HG03342 (cell line): ENCODE results near the gene LY6G5B.

Source experiments
- ATAC-seq: cut with Tn5 transposase; IDR thresholded peaks from one replicate; pipeline ENCODE4 v1.9.1; 2021; ENCODE audit warnings: mild to moderate bottlenecking, moderate library complexity; ENCODE audit not compliant: unreplicated experiment

Gene LY6G5B

GRCh38 chr6:31669676-31670075, at the start of gene LY6G5B:
Gene LY6G5B (plus strand): TSS chr6:31669976. CDS start chr6:31670951, 975 bp downstream.
- no peak for ATAC-seq

- peak; percentile 46 for ATAC-seq
Observed at GRCh38 chr6:31620586-31621319, 49.0 kb upstream of the LY6G5B start, which contains the start of gene PRRC2A. Gene PRRC2A (plus strand): TSS chr6:31620715. CDS start chr6:31622790, 2,075 bp downstream.

- no peak for ATAC-seq
Observed at GRCh38 chr6:31621320-31621939, 48.3 kb upstream of the LY6G5B start.

GRCh38 chr6:31621991-31622390, 47.8 kb upstream of the LY6G5B start:
- no peak for ATAC-seq

- ATAC-seq = no peak
Observed at GRCh38 chr6:31622684-31623091, 47.1 kb upstream of the LY6G5B start.

GRCh38 chr6:31624070-31624469, 45.7 kb upstream of the LY6G5B start:
- no peak for ATAC-seq

- ATAC-seq = no peak
Observed at GRCh38 chr6:31626952-31627351, 42.8 kb upstream of the LY6G5B start.

- no peak for ATAC-seq
Observed at GRCh38 chr6:31627690-31628287, 42.0 kb upstream of the LY6G5B start.

GRCh38 chr6:31629014-31629413, 40.8 kb upstream of the LY6G5B start:
- no peak for ATAC-seq

- ATAC-seq = no peak
Observed at GRCh38 chr6:31630177-31630934, 39.4 kb upstream of the LY6G5B start.

GRCh38 chr6:31631209-31631608, 38.6 kb upstream of the LY6G5B start:
- ATAC-seq = no peak

GRCh38 chr6:31631681-31632278, 38.0 kb upstream of the LY6G5B start:
- ATAC-seq = no peak

- ATAC-seq = no peak
Observed at GRCh38 chr6:31632279-31632946, 37.4 kb upstream of the LY6G5B start.

GRCh38 chr6:31633447-31633846, 36.3 kb upstream of the LY6G5B start:
- ATAC-seq = no peak

GRCh38 chr6:31634131-31634530, 35.6 kb upstream of the LY6G5B start:
- ATAC-seq = no peak

- no peak for ATAC-seq
Observed at GRCh38 chr6:31634969-31635575, 34.7 kb upstream of the LY6G5B start.

GRCh38 chr6:31636698-31637596, 32.8 kb upstream of the LY6G5B start:
- no peak for ATAC-seq

- ATAC-seq = no peak
Observed at GRCh38 chr6:31639043-31639442, 30.7 kb upstream of the LY6G5B start.

- ATAC-seq = no peak
Observed at GRCh38 chr6:31639449-31639861, 30.3 kb upstream of the LY6G5B start.
